ENCODE data around the gene LDHD. TPM values are rescaled to one million over a fixed set of nuclear protein-coding genes. Genes with fewer than 3 reads are reported as not detected.

LDHD gene
- total RNA-seq, result 6.6 TPM

DNA sequence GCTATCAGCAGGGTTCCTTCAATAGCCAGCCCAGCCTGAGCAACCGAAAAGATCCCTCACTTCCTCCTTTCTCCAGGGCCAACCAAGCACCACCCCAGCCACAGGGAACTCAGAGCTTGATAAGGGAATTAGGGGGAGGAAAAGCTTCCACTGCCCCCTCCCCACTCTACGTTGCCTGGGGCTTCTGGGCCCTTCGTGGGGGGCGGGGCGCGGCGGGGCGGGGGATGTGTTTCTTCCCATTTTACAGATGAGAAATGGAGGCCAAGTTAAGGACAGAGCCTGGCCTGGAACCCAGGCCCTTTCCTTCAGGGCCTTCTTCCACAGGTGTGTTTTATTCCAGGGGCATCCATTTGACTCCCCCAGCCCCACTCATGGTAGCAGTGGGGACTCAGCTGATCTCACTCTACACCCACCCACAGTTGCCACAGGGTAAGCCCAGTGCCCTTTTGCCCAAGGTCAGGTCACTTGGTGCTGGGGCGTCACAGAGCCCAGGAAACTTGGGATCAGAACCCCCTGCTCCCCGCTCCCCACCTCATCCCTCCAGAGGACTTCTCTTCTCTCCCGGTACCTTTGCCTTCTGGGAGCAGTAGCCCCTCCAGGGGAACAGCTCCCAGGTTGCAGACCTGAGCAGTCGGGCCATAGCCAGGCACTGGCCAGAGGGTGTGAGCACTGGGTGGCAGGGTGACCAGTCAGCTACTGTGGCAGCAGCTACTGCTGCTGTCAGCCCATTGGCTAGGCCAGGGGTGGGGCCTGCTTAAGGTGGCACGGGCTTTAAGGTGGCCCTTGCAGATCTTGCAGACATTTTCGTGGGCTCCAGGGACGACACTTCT, at the start of gene LDHD:
Gene LDHD, minus strand, starts transcription at position 700 of the 830 bp plus-strand sequence. Its CDS starts 60 bp downstream, at position 640.

DNA sequence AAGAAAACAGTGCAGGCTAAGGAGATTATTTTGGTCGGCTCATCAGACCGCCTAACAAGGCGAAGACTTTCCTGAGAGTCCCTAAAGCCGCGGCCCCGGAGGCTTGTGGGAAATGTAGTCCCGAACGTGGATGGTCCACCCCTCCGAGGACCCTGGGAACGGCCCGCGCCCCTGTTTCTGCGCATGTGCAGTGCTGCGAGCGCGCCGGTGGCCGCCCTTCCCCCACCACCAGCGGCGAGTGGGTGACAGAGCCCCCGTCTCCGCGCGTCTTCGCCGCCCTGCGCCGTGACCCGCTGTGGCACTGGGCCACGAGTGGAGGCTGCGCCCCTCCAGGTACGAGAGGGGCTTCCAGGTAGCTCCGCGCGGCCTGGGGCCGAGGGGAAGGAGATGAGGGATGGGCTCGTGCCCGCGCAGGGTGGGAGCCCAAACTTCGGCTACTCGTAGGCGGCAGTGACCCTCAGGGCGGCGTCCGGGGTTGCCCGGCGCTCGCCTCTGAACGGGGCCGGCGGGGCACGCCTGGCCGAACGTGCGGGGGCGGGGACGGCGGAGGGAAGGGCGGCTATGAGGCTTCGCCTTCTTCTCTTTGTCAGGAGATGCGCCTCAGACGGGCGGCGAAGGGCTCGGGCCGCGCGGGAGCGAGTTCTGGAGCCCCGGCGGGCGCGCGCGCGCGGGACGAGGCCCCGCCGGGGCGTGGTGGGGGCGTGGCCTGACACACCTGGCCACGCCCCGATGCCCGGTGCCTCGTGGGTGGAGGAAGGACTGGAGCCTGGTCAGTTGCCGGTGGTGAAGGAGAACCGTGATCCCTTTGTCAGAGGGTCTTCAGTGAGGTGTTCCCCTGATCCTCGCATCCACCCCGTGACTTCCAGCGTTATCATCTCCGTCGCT, 32.0 kb upstream of the LDHD start, which contains the start of gene ZFP1:
Gene ZFP1, plus strand, starts transcription at position 214 of the 885 bp plus-strand sequence. CDS start 4,428 bp downstream, outside the sequence.

Other genes starting within 250 kb of the LDHD start
- gene WDR59, start 131.7 kb downstream of the LDHD start, total RNA-seq, result 54.5 TPM
- 24.5 TPM for gene ZNRF1, start 117.8 kb downstream of the LDHD start, total RNA-seq
- gene ZFP1, start 31.7 kb upstream of the LDHD start, total RNA-seq, result 37.9 TPM
- gene CTRB2, start 90.4 kb upstream of the LDHD start, total RNA-seq, result not detected
- gene CTRB1, start 102.2 kb upstream of the LDHD start, total RNA-seq, result not detected
- gene BCAR1, start 134.8 kb upstream of the LDHD start, total RNA-seq, result 56.5 TPM